Caco-2 (cell line): ENCODE measurements around the gene MRPL37. TPM values are rescaled to one million over a fixed set of nuclear protein-coding genes. Genes with fewer than 3 reads are reported as not detected.
A peak's percentile ranks its signal among the peaks of the same experiment; 100 is the strongest.

Source experiments
- BruUV-seq: library from RNA; stranded (reverse); fragments of 400-500 nt; replicated peaks from 2 replicates; lab custom pipeline; 2021; lab: Mats Ljungman, UMichigan
- CTCF ChIA-PET: fragments of 300-600 bp; sonication (Branson Sonifier 250); formaldehyde crosslinking; loops from one replicate; lab custom pipeline; 2022; ENCODE audit warnings: antibody characterized with exemption; lab: Charles Lee
- POLR2A ChIA-PET: fragments of 300-600 bp; sonication (Branson Sonifier 250); formaldehyde crosslinking; loops from one replicate; lab custom pipeline; 2022; ENCODE audit warnings: antibody characterized with exemption; lab: Charles Lee
- DNase-seq, 2 experiments: peaks; one replicate each; pipeline versions ENCODE4 v3.0.0 to v3.0.0-alpha.2; 2020 to 2022
- H3K27me3 ChIP-seq: replicated peaks from 2 replicates; pipeline ENCODE4 v1.6.0; 2011; ENCODE audit warnings: low read length; ENCODE audit not compliant: control insufficient read depth, insufficient read depth
- H3K36me3 ChIP-seq: 2 replicates; pipeline ENCODE4 v1.5.1; 2011; ENCODE audit warnings: low read length; ENCODE audit not compliant: control insufficient read depth, insufficient read depth
- H3K4me1 ChIP-seq: fragments of 250-450 bp; sonication (Bioruptor Pico); 2 replicates; pipeline ENCODE4 v1.5.1; 2020; ENCODE audit warnings: mild to moderate bottlenecking
- H3K4me3 ChIP-seq: 2 replicates; pipeline ENCODE4 v1.5.1; 2011; ENCODE audit warnings: low read depth, mild to moderate bottlenecking, control low read depth, low read length
- H3K9me3 ChIP-seq: fragments of 250-450 bp; sonication (Bioruptor Pico); 2 replicates; pipeline ENCODE4 v1.5.1; 2020; ENCODE audit warnings: mild to moderate bottlenecking, moderate library complexity
- H3K27ac Mint-ChIP-seq: one replicate; pipeline ENCODE4 v1.8.0; 2022; ENCODE audit warnings: mixed read lengths; ENCODE audit not compliant: unreplicated experiment
- H3K27me3 Mint-ChIP-seq: one replicate; pipeline ENCODE4 v1.8.0; 2022; ENCODE audit warnings: mixed read lengths; ENCODE audit not compliant: insufficient read depth, unreplicated experiment
- H3K36me3 Mint-ChIP-seq: one replicate; pipeline ENCODE4 v1.8.0; 2022; ENCODE audit warnings: mild to moderate bottlenecking, mixed read lengths; ENCODE audit not compliant: insufficient read depth, unreplicated experiment
- H3K4me1 Mint-ChIP-seq: one replicate; pipeline ENCODE4 v1.8.0; 2022; ENCODE audit warnings: low read depth, mixed read lengths; ENCODE audit not compliant: unreplicated experiment
- H3K4me3 Mint-ChIP-seq: one replicate; pipeline ENCODE4 v1.8.0; 2022; ENCODE audit warnings: mild to moderate bottlenecking, moderate library complexity, mixed read lengths; ENCODE audit not compliant: unreplicated experiment
- H3K9me3 Mint-ChIP-seq: one replicate; pipeline ENCODE4 v1.8.0; 2022; ENCODE audit warnings: mixed read lengths; ENCODE audit not compliant: unreplicated experiment
- intact Hi-C: fragments of 100-400 bp; cut with micrococcal nuclease; formaldehyde crosslinking; loops from one replicate; pipeline ENCODE4 v1.10.0; 2022; ENCODE audit not compliant: unreplicated experiment
- total RNA-seq: library from RNA; stranded (reverse); gene quantifications from 2 replicates; pipeline ENCODE4 v1.2.3, GENCODE V29; 2022
- TF ChIP-seq, protein P1 (sequence below), 2 experiments: fragments of 200-600 bp in 1 of 2; IDR thresholded peaks; 1 replicate in 1 of 2; 2 replicates in 1 of 2; pipeline versions ENCODE4 v1.5.1 to v1.8.0; 2011 to 2022; ENCODE audit warnings: antibody characterized with exemption in 1 of 2, control low read depth in 1 of 2, inconsistent platforms in 1 of 2, low read depth in 1 of 2, low read length in 1 of 2, mild to moderate bottlenecking in 1 of 2, moderate library complexity in 1 of 2; ENCODE audit not compliant: insufficient read depth in 1 of 2, severe bottlenecking in 1 of 2, unreplicated experiment in 1 of 2

The MRPL37 gene
- total RNA-seq, 1 experiment from 2014 or later, result 95.6 TPM

GRCh38 chr1:54248966-54249365, 49.0 kb downstream of the MRPL37 start:
- Mint-ChIP-seq H3K36me3 (peaks cover 19% of the 10 kb centered on the region), H3K9me3 (no peaks in the 10 kb centered on the region), H3K27me3 (no peaks in the 10 kb centered on the region), H3K4me1 (no peaks in the 10 kb centered on the region), H3K27ac (no peak overlapping the region), H3K4me3 (no peak overlapping the region)
- no TSS peak for BruUV-seq
- DNase-seq, result no peak
- Histone ChIP-seq H3K36me3 (no peaks in the 10 kb centered on the region; the same call in 1 of the 2 replicates), H3K9me3 (no peaks in the 10 kb centered on the region), H3K4me1 (no peaks in the 10 kb centered on the region), H3K27me3 (no peaks in the 10 kb centered on the region), H3K4me3 (no peak overlapping the region)
- POLR2A ChIA-PET, result no interaction called here
- TF ChIP-seq, protein P1, sequence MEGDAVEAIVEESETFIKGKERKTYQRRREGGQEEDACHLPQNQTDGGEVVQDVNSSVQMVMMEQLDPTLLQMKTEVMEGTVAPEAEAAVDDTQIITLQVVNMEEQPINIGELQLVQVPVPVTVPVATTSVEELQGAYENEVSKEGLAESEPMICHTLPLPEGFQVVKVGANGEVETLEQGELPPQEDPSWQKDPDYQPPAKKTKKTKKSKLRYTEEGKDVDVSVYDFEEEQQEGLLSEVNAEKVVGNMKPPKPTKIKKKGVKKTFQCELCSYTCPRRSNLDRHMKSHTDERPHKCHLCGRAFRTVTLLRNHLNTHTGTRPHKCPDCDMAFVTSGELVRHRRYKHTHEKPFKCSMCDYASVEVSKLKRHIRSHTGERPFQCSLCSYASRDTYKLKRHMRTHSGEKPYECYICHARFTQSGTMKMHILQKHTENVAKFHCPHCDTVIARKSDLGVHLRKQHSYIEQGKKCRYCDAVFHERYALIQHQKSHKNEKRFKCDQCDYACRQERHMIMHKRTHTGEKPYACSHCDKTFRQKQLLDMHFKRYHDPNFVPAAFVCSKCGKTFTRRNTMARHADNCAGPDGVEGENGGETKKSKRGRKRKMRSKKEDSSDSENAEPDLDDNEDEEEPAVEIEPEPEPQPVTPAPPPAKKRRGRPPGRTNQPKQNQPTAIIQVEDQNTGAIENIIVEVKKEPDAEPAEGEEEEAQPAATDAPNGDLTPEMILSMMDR (IDR thresholded peaks at IDR 0.05; ENCODE audit: insufficient read depth in 1 of 2, low read depth in 1 of 2, low read length in 1 of 2, severe bottlenecking in 1 of 2, unreplicated experiment in 1 of 2), result no peak
- CTCF ChIA-PET, result no interaction called here
- intact Hi-C loops, result no loop called here

DNA sequence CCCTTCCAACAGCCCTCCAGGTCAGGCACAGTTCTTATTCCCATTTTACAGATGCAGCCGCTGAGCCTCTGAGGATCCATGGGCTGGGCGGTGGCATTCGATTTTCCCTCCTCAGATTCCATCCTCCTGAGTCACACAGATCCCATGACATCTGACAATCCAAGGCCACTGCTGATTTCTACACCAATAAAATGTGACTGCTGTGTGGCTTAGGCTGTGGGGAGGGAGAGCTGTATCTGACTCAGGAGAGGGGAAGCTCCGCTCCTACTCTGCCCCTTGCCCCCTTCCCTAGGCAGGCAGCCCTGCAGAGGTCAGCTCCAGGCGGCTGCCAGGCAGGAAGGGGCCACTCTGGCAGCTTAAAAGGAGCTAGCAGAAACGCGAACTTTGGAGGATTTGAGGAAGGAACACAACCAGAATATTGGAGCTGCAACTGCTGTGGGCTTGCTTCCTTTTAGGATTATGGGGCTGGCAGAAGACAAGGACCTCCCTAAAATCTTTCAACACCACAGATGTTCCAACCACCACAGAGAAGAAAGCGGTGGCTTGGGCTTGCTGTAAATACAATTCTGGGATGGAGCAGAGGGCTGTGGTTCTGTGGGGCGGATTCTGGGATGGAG, 50.0 kb downstream of the MRPL37 start:
- Histone ChIP-seq H3K27me3 (no peaks in the 10 kb centered on the region), H3K4me3 (no peak overlapping the region), H3K36me3 (no peaks in the 10 kb centered on the region; the same call in 1 of the 2 replicates), H3K4me1 (no peaks in the 10 kb centered on the region), H3K9me3 (no peaks in the 10 kb centered on the region)
- BruUV-seq, result no TSS peak
- DNase-seq, result peak in 1 of 2 experiments; percentile 17
- no peaks in the 10 kb centered on the region for H3K9me3 Mint-ChIP-seq
- no peaks in the 10 kb centered on the region for H3K27me3 Mint-ChIP-seq
- ChIA-PET POLR2A (interaction anchor here (0.6 kb wide), 1 partner anchor 123 kb away, joined by 6 read pairs; no protein-coding TSS in a partner anchor), CTCF (no interaction called here)
- intact Hi-C loops, result no loop called here
- TF ChIP-seq, protein P1 (IDR thresholded peaks at IDR 0.05; ENCODE audit: insufficient read depth in 1 of 2, low read depth in 1 of 2, low read length in 1 of 2, severe bottlenecking in 1 of 2, unreplicated experiment in 1 of 2), result no peak
- H3K36me3 Mint-ChIP-seq, result peaks cover 13% of the 10 kb centered on the region
- H3K27ac Mint-ChIP-seq, result no peak overlapping the region
- no peaks in the 10 kb centered on the region for H3K4me1 Mint-ChIP-seq
- H3K4me3 Mint-ChIP-seq, result no peak overlapping the region

- Mint-ChIP-seq H3K36me3 (peaks cover 13% of the 10 kb centered on the region), H3K27ac (no peak overlapping the region), H3K4me1 (no peaks in the 10 kb centered on the region), H3K27me3 (no peaks in the 10 kb centered on the region), H3K9me3 (no peaks in the 10 kb centered on the region), H3K4me3 (no peak overlapping the region)
- POLR2A ChIA-PET, result no interaction called here
- TF ChIP-seq, protein P1 (IDR thresholded peaks at IDR 0.05; ENCODE audit: insufficient read depth in 1 of 2, low read depth in 1 of 2, low read length in 1 of 2, severe bottlenecking in 1 of 2, unreplicated experiment in 1 of 2), result no peak
- H3K4me3 ChIP-seq, result no peak overlapping the region
- BruUV-seq, result no TSS peak
- H3K4me1 ChIP-seq, result no peaks in the 10 kb centered on the region
- no peaks in the 10 kb centered on the region; the same call in 1 of the 2 replicates for H3K36me3 ChIP-seq
- no peak for DNase-seq
- H3K9me3 ChIP-seq, result no peaks in the 10 kb centered on the region
- intact Hi-C loops, result no loop called here
- CTCF ChIA-PET, result no interaction called here
- H3K27me3 ChIP-seq, result no peaks in the 10 kb centered on the region
Observed at GRCh38 chr1:54250670-54251069, 50.7 kb downstream of the MRPL37 start.
